Measurements from ENCODE around the gene KCNC2. TPM values are rescaled to one million over a fixed set of nuclear protein-coding genes. Genes with fewer than 3 reads are reported as not detected.
A peak's percentile ranks its signal among the peaks of the same experiment; 100 is the strongest.

Gene KCNC2
- not detected in 2 replicates for total RNA-seq (2014; rRNA removed; shearing (Covaris generic); ENCODE audit: low replicate concordance)

- Histone ChIP-seq H4K20me1 (ENCODE audit: insufficient read depth, low read depth, low read length) (no peaks in the 10 kb centered on the region), H3K4me3 (ENCODE audit: low read length) (no peak within 1 kb of the TSS), H3K4me2 (ENCODE audit: low read depth, low read length, poor library complexity, severe bottlenecking) (no peak within 1 kb of the TSS), H2AFZ (ENCODE audit: low read length) (no peak within 1 kb of the TSS), H3K9me2 (replicated peaks; ENCODE audit: insufficient read depth, low read length) (no peaks in the 10 kb centered on the region), H3K4me1 (ENCODE audit: low read length) (no peaks in the 10 kb centered on the region), H3K9ac (ENCODE audit: low read length) (no peak within 1 kb of the TSS), H3K9me3 (ENCODE audit: low read length) (no peaks in the 10 kb centered on the region), H3K36me3 (ENCODE audit: insufficient read depth, low read length) (no peaks in the 10 kb centered on the region), H3K27ac (ENCODE audit: low read length) (no peak within 1 kb of the TSS), H3K79me2 (ENCODE audit: low read length) (no peaks in the 10 kb centered on the region), H3K27me3 (ENCODE audit: low read length) (no peaks in the 10 kb centered on the region)
- DNase-seq: no peak
Measured at GRCh38 chr12:75209812-75210138, at the start of gene KCNC2. Gene KCNC2, minus strand, starts transcription at chr12:75209839.

DNA sequence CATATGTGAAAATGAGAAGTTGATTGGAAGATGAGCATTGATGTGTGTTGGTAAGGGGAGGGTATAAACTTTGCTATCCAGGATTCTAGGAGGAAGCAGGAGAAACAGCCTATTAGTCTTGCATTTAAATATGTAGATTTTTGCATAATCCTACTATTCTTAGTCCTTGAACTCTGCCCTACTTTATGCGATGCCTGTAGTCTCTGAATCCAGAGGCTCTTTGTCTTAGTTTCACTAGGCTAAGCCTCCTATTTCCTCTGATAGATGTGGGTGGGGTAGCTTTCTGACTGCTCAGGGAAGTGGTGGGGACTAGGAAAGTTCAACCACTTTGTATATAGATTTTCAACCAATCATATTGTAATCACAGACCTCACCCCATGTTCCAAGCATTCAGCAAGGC lies 49.5 kb upstream of the KCNC2 start:
- no peak overlapping the region for H3K4me3 ChIP-seq (ENCODE audit: low read length)
- H3K9me3 ChIP-seq (ENCODE audit: low read length): no peaks in the 10 kb centered on the region
- peaks cover 19% of the 10 kb centered on the region for H3K4me1 ChIP-seq (ENCODE audit: low read length)
- H3K27ac ChIP-seq (ENCODE audit: low read length): no peak overlapping the region
- H3K27me3 ChIP-seq (ENCODE audit: low read length): no peaks in the 10 kb centered on the region
- H4K20me1 ChIP-seq (ENCODE audit: insufficient read depth, low read depth, low read length): no peaks in the 10 kb centered on the region
- no peak overlapping the region for H3K4me2 ChIP-seq (ENCODE audit: low read depth, low read length, poor library complexity, severe bottlenecking)
- no peak for DNase-seq
- no peak overlapping the region for H3K9ac ChIP-seq (ENCODE audit: low read length)
- no peaks in the 10 kb centered on the region for H3K9me2 ChIP-seq (replicated peaks; ENCODE audit: insufficient read depth, low read length)
- no peaks in the 10 kb centered on the region for H3K36me3 ChIP-seq (ENCODE audit: insufficient read depth, low read length)
- H2AFZ ChIP-seq (ENCODE audit: low read length): no peak overlapping the region
- no peaks in the 10 kb centered on the region for H3K79me2 ChIP-seq (ENCODE audit: low read length)

GRCh38 chr12:75257510-75257909 lies 47.9 kb upstream of the KCNC2 start:
- Histone ChIP-seq H3K36me3 (ENCODE audit: insufficient read depth, low read length) (no peaks in the 10 kb centered on the region), H4K20me1 (ENCODE audit: insufficient read depth, low read depth, low read length) (no peaks in the 10 kb centered on the region), H3K9me2 (replicated peaks; ENCODE audit: insufficient read depth, low read length) (no peaks in the 10 kb centered on the region), H3K27me3 (ENCODE audit: low read length) (no peaks in the 10 kb centered on the region), H2AFZ (ENCODE audit: low read length) (no peak overlapping the region), H3K79me2 (ENCODE audit: low read length) (no peaks in the 10 kb centered on the region), H3K9ac (ENCODE audit: low read length) (no peak overlapping the region), H3K27ac (ENCODE audit: low read length) (no peak overlapping the region), H3K4me3 (ENCODE audit: low read length) (0 out of 2 replicates have a peak overlapping the region, but pooled peaks have one; percentile 4), H3K4me2 (ENCODE audit: low read depth, low read length, poor library complexity, severe bottlenecking) (no peak overlapping the region), H3K9me3 (ENCODE audit: low read length) (no peaks in the 10 kb centered on the region), H3K4me1 (ENCODE audit: low read length) (peaks cover 19% of the 10 kb centered on the region)
- no peak for DNase-seq

- Histone ChIP-seq H3K9me2 (replicated peaks; ENCODE audit: insufficient read depth, low read length) (no peaks in the 10 kb centered on the region; the same call in 1 of the 2 replicates), H3K27me3 (ENCODE audit: low read length) (no peaks in the 10 kb centered on the region), H3K9ac (ENCODE audit: low read length) (no peak overlapping the region), H3K9me3 (ENCODE audit: low read length) (no peaks in the 10 kb centered on the region), H3K4me1 (ENCODE audit: low read length) (no peaks in the 10 kb centered on the region), H3K4me2 (ENCODE audit: low read depth, low read length, poor library complexity, severe bottlenecking) (no peak overlapping the region), H2AFZ (ENCODE audit: low read length) (no peak overlapping the region), H3K27ac (ENCODE audit: low read length) (no peak overlapping the region), H3K79me2 (ENCODE audit: low read length) (no peaks in the 10 kb centered on the region), H4K20me1 (ENCODE audit: insufficient read depth, low read depth, low read length) (no peaks in the 10 kb centered on the region), H3K36me3 (ENCODE audit: insufficient read depth, low read length) (no peaks in the 10 kb centered on the region), H3K4me3 (ENCODE audit: low read length) (no peak overlapping the region)
- DNase-seq: no peak
Measured at GRCh38 chr12:75245108-75245507, 35.5 kb upstream of the KCNC2 start.

DNA sequence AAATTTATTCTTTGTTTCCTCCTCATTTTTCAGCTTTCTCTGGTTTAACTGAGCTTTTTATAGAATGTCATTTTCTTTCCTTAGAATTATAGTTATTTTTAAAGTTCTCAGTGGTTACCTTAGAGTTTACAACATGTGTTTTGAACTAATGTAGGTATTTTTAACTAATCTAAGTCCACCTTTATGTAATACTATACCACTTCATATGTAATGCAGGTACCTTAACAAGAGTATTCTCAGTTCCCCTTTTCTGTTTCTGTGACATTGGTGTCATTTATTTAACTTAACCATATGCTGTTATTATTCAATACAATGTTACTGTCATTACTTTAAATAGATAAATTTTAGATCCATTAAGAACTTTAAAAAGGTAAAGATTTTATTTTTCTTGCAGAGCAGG lies 30.3 kb upstream of the KCNC2 start:
- no peaks in the 10 kb centered on the region for H3K4me1 ChIP-seq (ENCODE audit: low read length)
- no peak overlapping the region for H3K4me3 ChIP-seq (ENCODE audit: low read length)
- no peaks in the 10 kb centered on the region for H3K9me3 ChIP-seq (ENCODE audit: low read length)
- no peaks in the 10 kb centered on the region for H3K27me3 ChIP-seq (ENCODE audit: low read length)
- H4K20me1 ChIP-seq (ENCODE audit: insufficient read depth, low read depth, low read length): no peaks in the 10 kb centered on the region
- DNase-seq: no peak
- no peaks in the 10 kb centered on the region for H3K79me2 ChIP-seq (ENCODE audit: low read length)
- H2AFZ ChIP-seq (ENCODE audit: low read length): no peak overlapping the region
- H3K27ac ChIP-seq (ENCODE audit: low read length): no peak overlapping the region
- H3K9ac ChIP-seq (ENCODE audit: low read length): no peak overlapping the region
- no peaks in the 10 kb centered on the region for H3K9me2 ChIP-seq (replicated peaks; ENCODE audit: insufficient read depth, low read length)
- H3K36me3 ChIP-seq (ENCODE audit: insufficient read depth, low read length): no peaks in the 10 kb centered on the region
- H3K4me2 ChIP-seq (ENCODE audit: low read depth, low read length, poor library complexity, severe bottlenecking): no peak overlapping the region

- H3K27me3 ChIP-seq (ENCODE audit: low read length): no peaks in the 10 kb centered on the region; the same call in 1 of the 2 replicates
- DNase-seq: no peak
- no peak overlapping the region for H2AFZ ChIP-seq (ENCODE audit: low read length)
- H3K4me2 ChIP-seq (ENCODE audit: low read depth, low read length, poor library complexity, severe bottlenecking): no peak overlapping the region
- H3K9ac ChIP-seq (ENCODE audit: low read length): no peak overlapping the region
- no peaks in the 10 kb centered on the region for H3K4me1 ChIP-seq (ENCODE audit: low read length)
- no peaks in the 10 kb centered on the region for H3K9me3 ChIP-seq (ENCODE audit: low read length)
- no peaks in the 10 kb centered on the region for H3K36me3 ChIP-seq (ENCODE audit: insufficient read depth, low read length)
- no peaks in the 10 kb centered on the region for H4K20me1 ChIP-seq (ENCODE audit: insufficient read depth, low read depth, low read length)
- H3K27ac ChIP-seq (ENCODE audit: low read length): no peak overlapping the region
- H3K79me2 ChIP-seq (ENCODE audit: low read length): no peaks in the 10 kb centered on the region
- no peak overlapping the region for H3K4me3 ChIP-seq (ENCODE audit: low read length)
- no peaks in the 10 kb centered on the region for H3K9me2 ChIP-seq (replicated peaks; ENCODE audit: insufficient read depth, low read length)
Measured at GRCh38 chr12:75236206-75236605, 26.6 kb upstream of the KCNC2 start.

GRCh38 chr12:75227132-75227531 lies 17.5 kb upstream of the KCNC2 start:
- H3K4me1 ChIP-seq (ENCODE audit: low read length): no peaks in the 10 kb centered on the region

DNA sequence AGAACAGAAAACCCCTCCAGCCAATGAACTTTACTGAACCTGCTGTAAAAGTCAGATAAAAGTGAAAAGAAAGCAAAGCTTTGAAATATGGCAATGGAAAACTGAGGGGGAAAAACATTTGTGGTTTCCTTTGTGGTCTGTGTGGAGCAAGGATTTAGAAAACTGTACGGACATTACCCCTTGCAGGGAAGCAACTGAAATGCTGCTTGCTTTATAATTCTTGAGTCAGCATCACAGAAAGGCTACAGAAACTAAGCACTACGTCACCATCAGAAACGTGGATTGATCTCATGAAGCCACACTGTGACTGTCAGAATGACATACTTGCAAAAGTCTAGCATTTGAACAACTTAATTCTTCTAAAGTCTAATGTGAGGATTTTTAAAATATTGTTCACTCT lies 2.4 kb upstream of the KCNC2 start:
- Histone ChIP-seq H3K4me1 (ENCODE audit: low read length) (no peaks in the 10 kb centered on the region), H4K20me1 (ENCODE audit: insufficient read depth, low read depth, low read length) (no peaks in the 10 kb centered on the region), H3K4me3 (ENCODE audit: low read length) (no peak overlapping the region), H3K4me2 (ENCODE audit: low read depth, low read length, poor library complexity, severe bottlenecking) (no peak overlapping the region), H3K9me3 (ENCODE audit: low read length) (no peaks in the 10 kb centered on the region), H2AFZ (ENCODE audit: low read length) (no peak overlapping the region), H3K27ac (ENCODE audit: low read length) (no peak overlapping the region), H3K27me3 (ENCODE audit: low read length) (no peaks in the 10 kb centered on the region), H3K9me2 (replicated peaks; ENCODE audit: insufficient read depth, low read length) (no peaks in the 10 kb centered on the region), H3K9ac (ENCODE audit: low read length) (no peak overlapping the region), H3K79me2 (ENCODE audit: low read length) (no peaks in the 10 kb centered on the region), H3K36me3 (ENCODE audit: insufficient read depth, low read length) (no peaks in the 10 kb centered on the region)
- no peak for DNase-seq

More at GRCh38 chr12:75227132-75227531, 17.5 kb upstream of the KCNC2 start:
- Histone ChIP-seq H3K36me3 (ENCODE audit: insufficient read depth, low read length) (no peaks in the 10 kb centered on the region), H3K9me2 (replicated peaks; ENCODE audit: insufficient read depth, low read length) (no peaks in the 10 kb centered on the region), H3K4me2 (ENCODE audit: low read depth, low read length, poor library complexity, severe bottlenecking) (no peak overlapping the region), H2AFZ (ENCODE audit: low read length) (no peak overlapping the region), H3K79me2 (ENCODE audit: low read length) (no peaks in the 10 kb centered on the region), H3K27ac (ENCODE audit: low read length) (no peak overlapping the region), H3K9me3 (ENCODE audit: low read length) (0 out of 2 replicates have a peak, but pooled peaks cover 3% of the 10 kb centered on the region), H4K20me1 (ENCODE audit: insufficient read depth, low read depth, low read length) (no peaks in the 10 kb centered on the region), H3K9ac (ENCODE audit: low read length) (no peak overlapping the region), H3K27me3 (ENCODE audit: low read length) (no peaks in the 10 kb centered on the region), H3K4me3 (ENCODE audit: low read length) (no peak overlapping the region)
- DNase-seq: no peak
